H1 (cell line): Measurements from ENCODE around the gene GP1BB. TPM values are rescaled to one million over a fixed set of nuclear protein-coding genes. Genes with fewer than 3 reads are reported as not detected.

Source experiments
- TAF1 ChIP-seq: IDR thresholded peaks from 2 replicates; pipeline ENCODE4 v1.6.1; 2011; ENCODE audit warnings: mild to moderate bottlenecking, low read depth, low read length
- polyA plus RNA-seq, 7 experiments: library from polyadenylated mRNA; depleted of rRNA in 3 of 7; stranded (reverse) in 5 of 7; unstranded in 2 of 7; fragments of >200 nt in 5 of 7; fragments of 200-250 nt in 2 of 7; gene quantifications; 1 replicate in 5 of 7; 2 replicates in 1 of 7; 4 replicates in 1 of 7; pipeline versions ENCODE4 v1.2.1 to v1.2.3, GENCODE V29; 2011 to 2013; ENCODE audit warnings: missing spikeins in 2 of 7, mixed read lengths in 2 of 7
- total RNA-seq: library from RNA; stranded (reverse); fragmentation: NEBNext Ultra II Directional; extraction: Animal tissue kit (Norgen Biotek cat#: 25700); gene quantifications from 2 replicates; pipeline ENCODE4 v1.2.1, GENCODE V29; 2021
- TF ChIP-seq, protein P1 (sequence below), 3 experiments: IDR thresholded peaks; 1 replicate in 2 of 3; 2 replicates in 1 of 3; pipeline versions ENCODE4 v1.5.1 to v1.6.1; 2011; ENCODE audit warnings: low read length in 3 of 3, mild to moderate bottlenecking in 3 of 3, inconsistent platforms in 2 of 3, low read depth in 1 of 3, moderate library complexity in 1 of 3; ENCODE audit not compliant: insufficient read depth in 1 of 3; ENCODE audit errors: control extremely low read depth in 1 of 3

GP1BB gene
- total and polyA plus RNA-seq, 2 of the 8 experiments (the other 6 are each of a cell fraction or from before 2014, with no cell fraction given) = 0.36 TPM; not detected in 1

DNA sequence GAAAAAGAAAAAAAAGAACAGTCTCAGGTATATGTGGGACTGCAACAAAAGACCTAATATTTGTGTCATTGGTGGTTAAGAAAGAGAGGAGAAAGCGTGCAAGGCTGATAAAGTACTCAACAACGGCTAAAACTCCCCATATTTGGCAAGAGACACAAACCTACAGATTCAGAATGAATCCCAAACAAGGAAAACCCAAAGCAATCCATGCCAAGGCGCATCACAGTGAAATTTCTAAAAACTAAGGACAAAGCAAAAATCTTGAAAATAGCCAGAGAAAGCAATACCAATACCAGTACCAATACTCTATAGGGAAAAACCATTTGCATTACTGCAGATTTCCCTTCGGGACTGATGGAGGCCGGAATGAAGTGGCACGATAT lies 41.5 kb upstream of the GP1BB start (continued):
- TF ChIP-seq, protein P1, sequence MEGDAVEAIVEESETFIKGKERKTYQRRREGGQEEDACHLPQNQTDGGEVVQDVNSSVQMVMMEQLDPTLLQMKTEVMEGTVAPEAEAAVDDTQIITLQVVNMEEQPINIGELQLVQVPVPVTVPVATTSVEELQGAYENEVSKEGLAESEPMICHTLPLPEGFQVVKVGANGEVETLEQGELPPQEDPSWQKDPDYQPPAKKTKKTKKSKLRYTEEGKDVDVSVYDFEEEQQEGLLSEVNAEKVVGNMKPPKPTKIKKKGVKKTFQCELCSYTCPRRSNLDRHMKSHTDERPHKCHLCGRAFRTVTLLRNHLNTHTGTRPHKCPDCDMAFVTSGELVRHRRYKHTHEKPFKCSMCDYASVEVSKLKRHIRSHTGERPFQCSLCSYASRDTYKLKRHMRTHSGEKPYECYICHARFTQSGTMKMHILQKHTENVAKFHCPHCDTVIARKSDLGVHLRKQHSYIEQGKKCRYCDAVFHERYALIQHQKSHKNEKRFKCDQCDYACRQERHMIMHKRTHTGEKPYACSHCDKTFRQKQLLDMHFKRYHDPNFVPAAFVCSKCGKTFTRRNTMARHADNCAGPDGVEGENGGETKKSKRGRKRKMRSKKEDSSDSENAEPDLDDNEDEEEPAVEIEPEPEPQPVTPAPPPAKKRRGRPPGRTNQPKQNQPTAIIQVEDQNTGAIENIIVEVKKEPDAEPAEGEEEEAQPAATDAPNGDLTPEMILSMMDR (IDR thresholded peaks at IDR 0.05; ENCODE audit: control extremely low read depth in 1 of 3, insufficient read depth in 1 of 3, low read depth in 1 of 3, low read length in 3 of 3) = no peak
- TF ChIP-seq TAF1 = no peak
